ENCODE data around the gene SPRN.
A peak's percentile ranks its signal among the peaks of the same experiment; 100 is the strongest.
"Not testable (repeated sequence)": the region's sequence is repeated elsewhere in the genome, so short reads cannot be mapped to it uniquely, and the experiment has no call there.

Gene SPRN

GRCh38 chr10:133439517-133440461 lies 15.4 kb upstream of the SPRN start:
- DNase-seq: no peak

GRCh38 chr10:133438711-133439273 lies 14.4 kb upstream of the SPRN start:
- DNase-seq: no peak

GRCh38 chr10:133432789-133433188 lies 8.4 kb upstream of the SPRN start:
- DNase-seq: not testable (repeated sequence)

- DNase-seq: not testable (repeated sequence)
These were observed 7.6 kb upstream of the SPRN start for GRCh38 chr10:133431888-133432613.

- DNase-seq: not testable (repeated sequence)
These were observed 5.1 kb upstream of the SPRN start for GRCh38 chr10:133429571-133429970.

GRCh38 chr10:133424102-133424501 lies 323 bp downstream of the SPRN start:
- DNase-seq: not testable (repeated sequence)

GRCh38 chr10:133422807-133423771 lies 1.3 kb downstream of the SPRN start:
- DNase-seq: peak in 1 of 14 donors; percentile 27

GRCh38 chr10:133422223-133422806 lies 2.1 kb downstream of the SPRN start:
- DNase-seq: no peak

- no peak for DNase-seq
These were observed 2.8 kb downstream of the SPRN start for GRCh38 chr10:133421336-133422222.

- no peak for DNase-seq
These were observed 3.8 kb downstream of the SPRN start for GRCh38 chr10:133420579-133420978.

GRCh38 chr10:133420028-133420427 lies 4.4 kb downstream of the SPRN start:
- DNase-seq: no peak

GRCh38 chr10:133419211-133419950 lies 5.0 kb downstream of the SPRN start:
- no peak for DNase-seq

GRCh38 chr10:133418289-133418993 lies 6.0 kb downstream of the SPRN start:
- no peak for DNase-seq

GRCh38 chr10:133415752-133416151 lies 8.7 kb downstream of the SPRN start:
- DNase-seq: no peak

GRCh38 chr10:133414401-133414800 lies 10.0 kb downstream of the SPRN start:
- DNase-seq: not testable (repeated sequence)

- no peak for DNase-seq
These were observed 12.1 kb downstream of the SPRN start for GRCh38 chr10:133412381-133412711.

GRCh38 chr10:133411523-133412380 lies 12.7 kb downstream of the SPRN start:
- DNase-seq: no peak

GRCh38 chr10:133405844-133406527 lies 18.4 kb downstream of the SPRN start:
- DNase-seq: no peak
